Endothelial cell of umbilical vein (primary cell): Measurements from ENCODE around the gene UAP1L1. TPM values are rescaled to one million over a fixed set of nuclear protein-coding genes. Genes with fewer than 3 reads are reported as not detected.
"Not testable (repeated sequence)": the region's sequence is repeated elsewhere in the genome, so short reads cannot be mapped to it uniquely, and the experiment has no call there.

Experiments
- BruUV-seq: library from RNA; stranded (reverse); fragments of 400-500 nt; replicated peaks from 2 replicates; lab custom pipeline; 2021; lab: Mats Ljungman, UMichigan
- CTCF ChIA-PET: fragments of 300-600, 350-600 bp; sonication (Branson Sonifier 250); formaldehyde crosslinking; loops from one replicate; lab custom pipeline; 2021; ENCODE audit warnings: antibody characterized with exemption, inconsistent platforms; lab: Charles Lee
- POLR2A ChIA-PET: fragments of 300-600, 350-600 bp; sonication (Branson Sonifier 250); formaldehyde crosslinking; loops from one replicate; lab custom pipeline; 2021; ENCODE audit warnings: antibody characterized with exemption, inconsistent platforms; lab: Charles Lee
- DNase-seq: peaks from one replicate; pipeline ENCODE4 v3.0.0-alpha.2; 2011; ENCODE audit warnings: low read depth, low spot score
- FAIRE-seq: peaks from 2 replicates; lab custom pipeline; 2011; peaks lifted over from hg19 to GRCh38; lab: Jason Lieb, UNC
- H2AFZ ChIP-seq: 2 replicates; pipeline ENCODE4 v1.6.0; 2012; ENCODE audit warnings: low read depth, low read length, control low read depth, inconsistent platforms
- H3K27ac ChIP-seq: 2 replicates; pipeline ENCODE4 v1.5.1; 2011; ENCODE audit warnings: low read depth, mild to moderate bottlenecking, control low read depth, low read length, moderate library complexity; ENCODE audit not compliant: insufficient read depth
- H3K27me3 ChIP-seq, 2 experiments: 2 replicates each; pipeline versions ENCODE4 v1.6.0 to v1.6.1; 2011; ENCODE audit warnings: low read length in 2 of 2, mixed read lengths in 1 of 2; ENCODE audit not compliant: control insufficient read depth in 2 of 2, insufficient read depth in 2 of 2
- H3K36me3 ChIP-seq, 2 experiments: 2 replicates in 1 of 2; 3 replicates in 1 of 2; pipeline ENCODE4 v1.5.1; 2011; ENCODE audit warnings: low read length in 2 of 2, mild to moderate bottlenecking in 1 of 2, moderate library complexity in 1 of 2; ENCODE audit not compliant: control insufficient read depth in 2 of 2, insufficient read depth in 2 of 2; ENCODE audit errors: extremely low read depth in 1 of 2
- H3K4me1 ChIP-seq: 3 replicates; pipeline ENCODE4 v1.5.1; 2011; ENCODE audit warnings: mild to moderate bottlenecking, low read length; ENCODE audit not compliant: control insufficient read depth, insufficient read depth; ENCODE audit errors: extremely low read depth
- H3K4me2 ChIP-seq: 2 replicates; pipeline ENCODE4 v1.6.1; 2011; ENCODE audit warnings: low read length, control low read depth, mixed read lengths; ENCODE audit not compliant: insufficient read depth
- H3K4me3 ChIP-seq, 3 experiments: fragments of 200-600 bp in 1 of 3; sonication (generic), shearing (Covaris generic) in 1 of 3; replicated peaks in 1 of 3; 2 replicates each; pipeline ENCODE4 v1.5.1; 2011 to 2016; ENCODE audit warnings: control low read depth in 3 of 3, low read length in 3 of 3, mild to moderate bottlenecking in 2 of 3, inconsistent platforms in 1 of 3, low read depth in 1 of 3, moderate library complexity in 1 of 3; ENCODE audit not compliant: insufficient read depth in 1 of 3
- H3K79me2 ChIP-seq: 2 replicates; pipeline ENCODE4 v1.6.0; 2012; ENCODE audit warnings: low read length, inconsistent platforms; ENCODE audit not compliant: control insufficient read depth, insufficient read depth
- H3K9ac ChIP-seq: replicated peaks from 2 replicates; pipeline ENCODE3; 2011; ENCODE audit warnings: low read length, control low read depth; ENCODE audit not compliant: insufficient read depth; ENCODE audit errors: extremely low read depth
- H3K9me1 ChIP-seq: replicated peaks from 3 replicates; pipeline ENCODE4 v1.6.0; 2011; ENCODE audit warnings: mild to moderate bottlenecking, low read length; ENCODE audit not compliant: control insufficient read depth, insufficient read depth; ENCODE audit errors: extremely low read depth
- H3K9me3 ChIP-seq: replicated peaks from 2 replicates; pipeline ENCODE4 v1.5.1; 2012; ENCODE audit warnings: low read length, inconsistent platforms; ENCODE audit not compliant: control insufficient read depth, insufficient read depth
- H4K20me1 ChIP-seq: replicated peaks from 2 replicates; pipeline ENCODE3; 2011; ENCODE audit warnings: mild to moderate bottlenecking, low read length; ENCODE audit not compliant: control insufficient read depth, insufficient read depth; ENCODE audit errors: extremely low read depth
- dilution Hi-C: fragments of 300-500 bp; cut with MboI; formaldehyde crosslinking; loops from one replicate; pipeline ENCODE4 v1.15.0; 2019; ENCODE audit warnings: low sequenced_read_pairs; ENCODE audit not compliant: extremely low pct_ligation_motif_present
- intact Hi-C: fragments of 100-400 bp; cut with micrococcal nuclease; formaldehyde crosslinking; loops from one replicate; pipeline ENCODE4 v1.10.0; 2022
- polyA plus RNA-seq, 4 experiments: library from polyadenylated mRNA; depleted of rRNA in 3 of 4; stranded (reverse) in 3 of 4; unstranded in 1 of 4; fragments of >200 nt; gene quantifications; 2 replicates each; pipeline versions ENCODE4 v1.2.1 to v1.2.3, GENCODE V29; 2011 to 2012; ENCODE audit warnings: missing spikeins in 1 of 4
- total RNA-seq: library from RNA; stranded (reverse); gene quantifications from 2 replicates; pipeline ENCODE4 v1.2.3, GENCODE V29; 2021

Gene UAP1L1
- total and polyA plus RNA-seq, 2 donors (not counting 3 experiments of a cell fraction or from before 2014, with no cell fraction given) = 26.0 to 41.7 TPM

DNA sequence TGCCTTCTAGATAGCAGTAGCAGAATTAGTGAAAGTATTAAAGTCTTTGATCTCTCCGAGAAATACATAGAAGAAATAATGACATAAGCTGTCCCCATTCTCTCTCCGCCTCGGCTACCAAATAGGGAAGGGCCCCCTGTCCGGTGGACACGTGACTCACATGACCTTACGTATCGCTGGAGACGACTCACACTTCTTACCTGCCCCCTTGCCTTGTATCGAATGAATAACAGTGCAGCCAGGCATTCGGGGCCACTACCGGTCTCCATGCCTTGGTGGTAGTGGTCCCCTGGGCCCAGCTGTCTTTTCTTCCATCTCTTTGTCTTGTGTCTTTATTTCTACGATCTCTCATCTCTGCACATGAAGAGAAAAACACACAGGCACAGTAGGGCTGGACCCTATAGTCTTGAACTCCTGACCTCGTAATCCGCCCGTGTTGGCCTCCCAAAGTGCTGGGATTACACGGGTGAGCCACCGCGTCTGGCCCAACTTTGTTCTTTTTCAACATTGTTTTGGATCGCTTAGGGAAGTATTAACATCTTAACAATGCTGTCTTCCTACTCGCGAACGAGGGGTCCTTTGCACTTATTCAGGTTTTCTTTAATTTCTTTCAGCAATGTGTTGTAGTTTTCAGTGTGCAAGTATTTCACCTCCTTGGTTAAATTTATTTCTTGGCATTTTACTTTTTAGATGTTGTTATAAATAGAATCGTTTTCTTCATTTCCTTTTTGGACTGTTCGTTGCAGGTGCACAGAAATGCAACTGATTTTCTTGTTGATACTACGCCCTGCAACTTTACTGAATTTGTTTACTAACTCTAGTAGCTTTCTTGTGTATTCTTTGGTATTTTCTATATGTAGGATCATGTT lies 44.8 kb downstream of the UAP1L1 start:
- BruUV-seq, FAIRE-seq: not testable (repeated sequence)
- CTCF ChIA-PET = interaction anchor here (1.0 to 4.0 kb wide), 4 partner anchors 9 to 140 kb away, joined by 3 to 20 read pairs (median 4); partner anchors contain the start of gene RNF224

DNA sequence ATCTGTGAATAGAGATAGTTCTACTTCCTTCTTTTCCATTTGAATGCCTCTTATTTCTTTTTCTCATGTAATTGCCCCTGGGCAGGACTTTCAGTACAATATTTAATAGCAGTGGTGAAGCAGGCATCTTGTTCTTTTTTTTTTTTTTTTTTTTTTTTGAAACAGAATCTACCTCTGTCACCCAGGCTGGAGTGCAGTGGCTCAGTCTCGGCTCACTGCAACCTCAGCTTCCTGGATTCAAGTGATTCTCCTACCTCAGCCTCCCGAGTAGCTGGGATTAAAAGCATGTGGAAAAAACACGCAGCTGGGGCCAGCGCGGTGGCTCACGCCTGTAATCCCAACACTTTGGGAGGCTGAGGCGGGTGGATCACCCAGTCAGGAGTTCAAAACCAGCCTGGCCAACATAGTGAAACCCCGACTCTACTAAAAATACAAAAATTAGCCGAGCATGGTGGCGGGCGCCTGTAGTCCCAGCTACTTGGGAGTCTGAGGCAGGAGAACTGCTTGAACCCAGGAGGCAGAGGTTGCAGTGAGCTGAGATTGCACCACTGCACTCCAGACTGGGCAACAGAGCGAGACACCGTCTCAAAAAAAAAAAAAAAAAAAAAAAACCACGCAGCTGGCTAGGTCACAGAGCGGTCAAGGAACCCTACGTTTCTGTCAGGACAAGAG lies 45.6 kb downstream of the UAP1L1 start:
- H3K4me2 ChIP-seq, H4K20me1 ChIP-seq, H3K9me3 ChIP-seq, H3K27ac ChIP-seq, H3K4me1 ChIP-seq, H3K9ac ChIP-seq, H2AFZ ChIP-seq, DNase-seq, H3K9me1 ChIP-seq, H3K4me3 ChIP-seq, H3K27me3 ChIP-seq, H3K36me3 ChIP-seq, BruUV-seq, dilution Hi-C loops, H3K79me2 ChIP-seq, FAIRE-seq: not testable (repeated sequence)
- CTCF ChIA-PET = interaction anchor here (0.7 to 4.0 kb wide), 4 partner anchors 53 to 140 kb away, joined by 3 to 20 read pairs (median 4); partner anchors contain the start of gene RNF224
- POLR2A ChIA-PET = interaction anchor here (0.7 kb wide), 2 partner anchors 61 to 119 kb away, joined by 6 read pairs; no protein-coding TSS in a partner anchor
- intact Hi-C loops = loop anchor here (1.0 kb wide), 1 partner anchor 100 kb away; no protein-coding TSS in a partner anchor

More for the DNA sequence above, 44.8 kb downstream of the UAP1L1 start:
- H3K36me3 ChIP-seq, H3K4me2 ChIP-seq, H3K79me2 ChIP-seq, H3K27ac ChIP-seq, H3K9ac ChIP-seq, H3K27me3 ChIP-seq, H3K9me3 ChIP-seq, H3K4me3 ChIP-seq, H3K9me1 ChIP-seq, H4K20me1 ChIP-seq, H3K4me1 ChIP-seq, dilution Hi-C loops, H2AFZ ChIP-seq, DNase-seq: not testable (repeated sequence)
- POLR2A ChIA-PET = interaction anchor here (0.7 kb wide), 1 partner anchor 120 kb away, joined by 6 read pairs; no protein-coding TSS in a partner anchor
- intact Hi-C loops = loop anchor here (1.0 kb wide), 1 partner anchor 101 kb away; no protein-coding TSS in a partner anchor
